ENCODE results near the gene SHROOM3. TPM values are rescaled to one million over a fixed set of nuclear protein-coding genes. Genes with fewer than 3 reads are reported as not detected.

The SHROOM3 gene
- total RNA-seq, 4 donors from 2014 or later, result 52.0 to 444 (median 364) TPM

DNA sequence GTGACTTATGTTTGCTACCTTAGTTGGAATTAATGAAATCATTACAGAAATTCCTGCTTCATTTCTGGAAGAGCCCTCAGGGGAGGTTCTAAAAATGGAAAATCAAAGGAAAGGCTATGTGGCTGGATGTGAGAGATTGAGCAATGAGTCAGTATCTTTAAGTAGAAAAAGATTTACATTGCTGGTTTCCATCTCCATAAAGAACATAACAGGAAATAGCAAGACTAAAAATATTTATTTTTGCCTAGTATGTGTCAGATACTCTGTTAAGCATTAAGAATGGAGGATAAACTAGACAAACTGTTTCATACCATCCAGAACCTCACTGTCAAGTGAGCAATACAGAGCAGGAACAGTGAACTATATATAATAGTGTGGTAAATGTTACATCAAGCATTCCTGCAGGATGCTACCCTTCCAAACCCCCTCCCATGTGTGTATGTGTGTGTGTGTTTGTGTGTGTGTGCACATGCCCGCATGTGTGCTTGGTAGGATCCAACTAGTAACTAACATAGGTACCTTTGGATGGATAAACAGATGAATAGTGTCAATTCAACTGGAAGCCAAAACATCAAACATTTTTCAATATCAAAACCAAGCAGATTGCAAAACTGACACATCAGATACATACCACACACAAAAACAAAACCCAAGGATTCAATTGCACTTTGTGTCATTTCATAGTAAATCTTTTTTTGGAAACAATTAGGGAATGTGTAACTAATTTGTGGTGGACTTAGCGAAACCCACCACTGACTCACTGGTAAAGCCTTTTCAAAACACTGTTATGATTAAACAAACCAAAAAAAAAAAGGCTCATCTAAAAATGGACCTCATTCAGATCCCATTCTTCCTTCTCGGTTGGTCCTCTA, 223.4 kb downstream of the SHROOM3 start:
- Histone ChIP-seq H3K4me1 (no peaks in the 10 kb centered on the region), H3K27me3 (no peaks in the 10 kb centered on the region), H3K9me3 (no peaks in the 10 kb centered on the region), H3K36me3 (no peaks in the 10 kb centered on the region), H3K4me3 (no peak overlapping the region), H3K27ac (peak overlapping the region in 2 of 4 donors; percentile 13 to 17)
- TF ChIP-seq POLR2A (IDR thresholded peaks at IDR 0.05) (no peak), CTCF (IDR thresholded peaks at IDR 0.05) (no peak)
- no peak for DNase-seq

GRCh38 chr4:76659103-76659490, 224.1 kb downstream of the SHROOM3 start:
- no peak for DNase-seq
- no peak for TF ChIP-seq POLR2A (IDR thresholded peaks at IDR 0.05)
- no peak for TF ChIP-seq CTCF (IDR thresholded peaks at IDR 0.05)
- no peak overlapping the region for H3K4me3 ChIP-seq
- H3K27me3 ChIP-seq, result no peaks in the 10 kb centered on the region
- H3K36me3 ChIP-seq, result no peaks in the 10 kb centered on the region
- no peaks in the 10 kb centered on the region for H3K4me1 ChIP-seq
- no peak overlapping the region for H3K27ac ChIP-seq
- H3K9me3 ChIP-seq, result no peaks in the 10 kb centered on the region

DNA sequence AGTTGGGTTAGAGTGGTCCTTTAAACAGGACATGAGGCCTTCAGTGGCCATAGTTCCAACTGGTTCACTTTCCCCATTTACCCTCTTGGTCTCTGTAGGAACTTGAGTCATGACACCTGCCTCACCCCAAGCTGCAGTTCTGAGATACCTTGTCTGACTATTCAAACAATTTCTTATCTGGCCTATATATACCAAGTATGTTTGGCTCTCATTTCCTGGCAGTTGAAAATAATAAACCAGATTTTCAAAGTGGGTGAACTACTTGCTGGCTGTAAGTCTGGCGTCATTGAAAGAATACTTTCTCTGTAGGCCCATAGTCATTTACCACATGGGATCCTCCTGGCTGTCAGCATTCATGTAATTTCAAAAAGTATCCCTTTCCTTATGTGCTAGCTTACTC, 228.8 kb downstream of the SHROOM3 start:
- Histone ChIP-seq H3K27me3 (no peaks in the 10 kb centered on the region), H3K4me3 (no peak overlapping the region), H3K4me1 (peaks cover 0 to 21% (median 5%) of the 10 kb centered on the region in 4 donors), H3K36me3 (no peaks in the 10 kb centered on the region), H3K9me3 (no peaks in the 10 kb centered on the region), H3K27ac (peak overlapping the region in 3 of 4 donors; percentile 41 to 74 (median 69))
- TF ChIP-seq CTCF (IDR thresholded peaks at IDR 0.05) (no peak), POLR2A (IDR thresholded peaks at IDR 0.05) (no peak)
- DNase-seq, result peak in 1 of 3 donors; percentile 58

DNA sequence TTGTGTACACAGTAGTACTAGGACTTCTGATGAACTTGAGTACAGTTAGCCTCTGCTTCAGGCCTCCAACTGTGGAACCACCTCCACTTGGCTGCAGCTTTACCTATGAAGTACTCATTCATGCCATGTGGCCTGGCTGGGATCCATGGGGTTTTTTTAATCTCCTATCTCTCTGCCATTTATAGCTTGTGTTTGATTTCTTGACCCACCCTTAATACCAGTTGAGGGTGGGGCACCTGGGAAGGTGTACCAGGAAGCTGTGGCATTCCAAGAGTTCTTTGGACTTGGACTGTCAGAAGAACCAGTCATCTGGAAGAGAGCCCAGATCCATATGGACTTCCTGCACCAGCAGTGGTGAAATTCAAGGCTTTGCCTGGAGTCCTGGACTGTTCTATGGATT, 230.1 kb downstream of the SHROOM3 start:
- Histone ChIP-seq H3K36me3 (no peaks in the 10 kb centered on the region), H3K4me3 (no peak overlapping the region), H3K4me1 (peaks cover 0 to 21% (median 5%) of the 10 kb centered on the region in 4 donors), H3K27me3 (no peaks in the 10 kb centered on the region), H3K27ac (peak overlapping the region in 3 of 4 donors; percentile 34 to 78 (median 76)), H3K9me3 (no peaks in the 10 kb centered on the region)
- TF ChIP-seq POLR2A (IDR thresholded peaks at IDR 0.05) (peak in 1 of 2 donors; percentile 62), CTCF (IDR thresholded peaks at IDR 0.05) (no peak)
- peak in 2 of 3 donors; percentile 69 to 90 for DNase-seq

DNA sequence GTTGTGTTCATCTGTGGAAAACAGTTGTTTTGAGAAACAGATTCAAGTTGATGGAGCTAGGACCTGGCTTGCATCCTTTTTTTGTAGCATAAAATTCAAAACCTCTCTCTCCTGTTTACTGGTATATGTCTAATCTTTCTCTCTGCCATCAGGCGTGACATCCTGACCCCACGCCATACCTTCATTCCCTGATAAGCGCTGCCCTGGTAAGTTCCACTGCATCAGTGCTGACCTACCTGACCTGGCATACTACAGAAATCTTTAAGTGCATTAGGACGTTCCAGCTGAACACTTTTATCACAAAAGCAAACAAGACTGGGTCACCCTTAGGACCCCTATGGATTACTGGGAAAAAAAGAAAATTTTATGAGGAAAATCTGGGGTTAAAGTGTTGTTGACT, 230.7 kb downstream of the SHROOM3 start:
- peak overlapping the region in 3 of 4 donors; percentile 34 to 78 (median 76) for H3K27ac ChIP-seq
- no peaks in the 10 kb centered on the region for H3K27me3 ChIP-seq
- DNase-seq, result no peak
- H3K36me3 ChIP-seq, result no peaks in the 10 kb centered on the region
- H3K4me1 ChIP-seq, result peaks cover 0 to 21% (median 5%) of the 10 kb centered on the region in 4 donors
- TF ChIP-seq CTCF (IDR thresholded peaks at IDR 0.05) (no peak), POLR2A (IDR thresholded peaks at IDR 0.05) (no peak)
- no peaks in the 10 kb centered on the region for H3K9me3 ChIP-seq
- no peak overlapping the region for H3K4me3 ChIP-seq

All from Peyer's patch (tissue), 4 donors.